ENCODE measurements around the gene THRB. TPM values are rescaled to one million over a fixed set of nuclear protein-coding genes. Genes with fewer than 3 reads are reported as not detected.

Gene THRB
- total and polyA plus RNA-seq, 5 donors from 2014 or later = 0.30 TPM; not detected in 4

- Mint-ChIP-seq H3K36me3 (no peaks in the 10 kb centered on the region), H3K27me3 (peaks cover 4% of the 10 kb centered on the region), H3K27ac (no peak overlapping the region), H3K4me3 (no peak overlapping the region), H3K4me1 (no peaks in the 10 kb centered on the region), H3K9me3 (peaks cover 0 to 3% (median 0%) of the 10 kb centered on the region in 7 donors)
- Histone ChIP-seq H3K27ac (ENCODE audit: insufficient read depth, low read length, poor library complexity, severe bottlenecking) (no peak overlapping the region), H3K4me3 (ENCODE audit: low read depth, low read length) (no peak overlapping the region), H3K27me3 (ENCODE audit: control insufficient read depth, insufficient read depth, low read length) (no peaks in the 10 kb centered on the region), H3K4me1 (ENCODE audit: control insufficient read depth, insufficient read depth, low read length, poor library complexity, severe bottlenecking) (no peaks in the 10 kb centered on the region), H3K36me3 (ENCODE audit: control insufficient read depth, insufficient read depth, low read length) (no peaks in the 10 kb centered on the region), H3K9me3 (ENCODE audit: control insufficient read depth in 2 of 2, low read length in 2 of 2) (no peaks in the 10 kb centered on the region)
- ATAC-seq (ENCODE audit: low read depth in 2 of 2) = no peak
- DNase-seq = no peak
Measured at GRCh38 chr3:24177201-24177600, 317.4 kb downstream of the THRB start.

DNA sequence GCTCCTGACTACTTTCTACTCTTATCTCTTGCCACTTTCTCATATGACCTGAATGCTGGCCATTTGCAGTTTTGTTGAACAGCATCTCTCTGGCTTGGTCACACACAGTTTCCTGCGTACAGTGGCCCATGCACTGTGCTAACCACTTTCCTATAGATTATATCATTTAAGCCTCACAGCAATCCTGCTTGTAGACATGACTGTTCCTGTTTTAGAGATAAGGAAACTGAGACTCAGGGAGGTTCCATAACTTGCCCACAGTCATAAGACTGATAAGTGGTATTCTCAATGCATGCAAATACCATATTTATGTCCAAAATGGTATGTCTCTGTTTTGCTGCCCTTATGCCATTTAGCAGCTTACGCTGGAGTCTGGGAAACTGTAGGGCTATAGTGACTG lies 320.0 kb downstream of the THRB start:
- Histone ChIP-seq H3K9me3 (ENCODE audit: control insufficient read depth in 2 of 2, low read length in 2 of 2) (no peaks in the 10 kb centered on the region), H3K4me1 (ENCODE audit: control insufficient read depth, insufficient read depth, low read length, poor library complexity, severe bottlenecking) (no peaks in the 10 kb centered on the region), H3K36me3 (ENCODE audit: control insufficient read depth, insufficient read depth, low read length) (no peaks in the 10 kb centered on the region), H3K4me3 (ENCODE audit: low read depth, low read length) (no peak overlapping the region), H3K27ac (ENCODE audit: insufficient read depth, low read length, poor library complexity, severe bottlenecking) (no peak overlapping the region), H3K27me3 (ENCODE audit: control insufficient read depth, insufficient read depth, low read length) (no peaks in the 10 kb centered on the region)
- Mint-ChIP-seq H3K36me3 (no peaks in the 10 kb centered on the region), H3K27ac (no peak overlapping the region), H3K9me3 (peaks cover 0 to 3% (median 0%) of the 10 kb centered on the region in 7 donors), H3K27me3 (peaks cover 4% of the 10 kb centered on the region), H3K4me1 (no peaks in the 10 kb centered on the region), H3K4me3 (no peak overlapping the region)
- DNase-seq (no peak), ATAC-seq (ENCODE audit: low read depth in 2 of 2) (no peak)

DNA sequence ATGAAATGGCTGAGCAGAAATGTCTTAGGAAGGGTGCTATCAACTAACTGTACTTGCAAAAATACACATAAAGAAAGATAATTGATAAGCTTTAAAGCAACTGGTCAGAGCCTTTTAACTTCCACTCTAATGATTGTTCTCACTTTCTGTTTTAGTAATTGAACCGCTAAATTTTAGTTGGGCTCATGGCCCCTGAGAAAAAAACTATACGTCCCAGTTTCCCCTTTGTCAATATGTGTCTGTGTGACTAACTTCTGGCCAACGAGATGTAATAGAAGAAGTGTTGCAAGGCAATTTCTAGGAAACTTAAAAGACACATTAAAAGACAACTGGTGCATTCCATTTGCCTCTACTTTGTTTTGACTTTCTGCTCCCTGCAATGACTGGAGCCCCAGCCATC lies 325.7 kb downstream of the THRB start:
- Histone ChIP-seq H3K4me3 (ENCODE audit: low read depth, low read length) (no peak overlapping the region), H3K36me3 (ENCODE audit: control insufficient read depth, insufficient read depth, low read length) (no peaks in the 10 kb centered on the region), H3K27me3 (ENCODE audit: control insufficient read depth, insufficient read depth, low read length) (no peaks in the 10 kb centered on the region), H3K27ac (ENCODE audit: insufficient read depth, low read length, poor library complexity, severe bottlenecking) (no peak overlapping the region), H3K4me1 (ENCODE audit: control insufficient read depth, insufficient read depth, low read length, poor library complexity, severe bottlenecking) (no peaks in the 10 kb centered on the region), H3K9me3 (ENCODE audit: control insufficient read depth in 2 of 2, low read length in 2 of 2) (no peaks in the 10 kb centered on the region)
- ATAC-seq (ENCODE audit: low read depth in 2 of 2) = no peak
- H3K4me1 Mint-ChIP-seq = no peaks in the 10 kb centered on the region
- peaks cover 0 to 3% (median 0%) of the 10 kb centered on the region in 7 donors for H3K9me3 Mint-ChIP-seq
- H3K36me3 Mint-ChIP-seq = no peaks in the 10 kb centered on the region
- H3K27me3 Mint-ChIP-seq = no peaks in the 10 kb centered on the region
- no peak for DNase-seq
- no peak overlapping the region for H3K27ac Mint-ChIP-seq
- no peak overlapping the region for H3K4me3 Mint-ChIP-seq

- no peaks in the 10 kb centered on the region for H3K4me1 Mint-ChIP-seq
- H3K36me3 ChIP-seq (ENCODE audit: control insufficient read depth, insufficient read depth, low read length) = no peaks in the 10 kb centered on the region
- H3K27ac ChIP-seq (ENCODE audit: insufficient read depth, low read length, poor library complexity, severe bottlenecking) = no peak overlapping the region
- no peaks in the 10 kb centered on the region for H3K9me3 ChIP-seq (ENCODE audit: control insufficient read depth in 2 of 2, low read length in 2 of 2)
- H3K27ac Mint-ChIP-seq = no peak overlapping the region
- H3K4me3 Mint-ChIP-seq = no peak overlapping the region
- H3K4me3 ChIP-seq (ENCODE audit: low read depth, low read length) = no peak overlapping the region
- H3K36me3 Mint-ChIP-seq = no peaks in the 10 kb centered on the region
- H3K4me1 ChIP-seq (ENCODE audit: control insufficient read depth, insufficient read depth, low read length, poor library complexity, severe bottlenecking) = no peaks in the 10 kb centered on the region
- H3K27me3 ChIP-seq (ENCODE audit: control insufficient read depth, insufficient read depth, low read length) = no peaks in the 10 kb centered on the region
- ATAC-seq (ENCODE audit: low read depth in 2 of 2) (no peak), DNase-seq (no peak)
- H3K9me3 Mint-ChIP-seq = no peaks in the 10 kb centered on the region
- H3K27me3 Mint-ChIP-seq = peaks cover 4% of the 10 kb centered on the region
Measured at GRCh38 chr3:24167429-24167828, 327.2 kb downstream of the THRB start.

- Histone ChIP-seq H3K4me1 (ENCODE audit: control insufficient read depth, insufficient read depth, low read length, poor library complexity, severe bottlenecking) (no peaks in the 10 kb centered on the region), H3K27me3 (ENCODE audit: control insufficient read depth, insufficient read depth, low read length) (no peaks in the 10 kb centered on the region), H3K4me3 (ENCODE audit: low read depth, low read length) (no peak overlapping the region), H3K27ac (ENCODE audit: insufficient read depth, low read length, poor library complexity, severe bottlenecking) (no peak overlapping the region), H3K9me3 (ENCODE audit: control insufficient read depth in 2 of 2, low read length in 2 of 2) (no peaks in the 10 kb centered on the region), H3K36me3 (ENCODE audit: control insufficient read depth, insufficient read depth, low read length) (no peaks in the 10 kb centered on the region)
- H3K9me3 Mint-ChIP-seq = no peaks in the 10 kb centered on the region
- no peak for DNase-seq
- H3K27ac Mint-ChIP-seq = no peak overlapping the region
- no peaks in the 10 kb centered on the region for H3K36me3 Mint-ChIP-seq
- no peak for ATAC-seq (ENCODE audit: low read depth in 2 of 2)
- H3K4me1 Mint-ChIP-seq = no peaks in the 10 kb centered on the region
- H3K27me3 Mint-ChIP-seq = peaks cover 4% of the 10 kb centered on the region
- H3K4me3 Mint-ChIP-seq = no peak overlapping the region
Measured at GRCh38 chr3:24166515-24166914, 328.1 kb downstream of the THRB start.

- no peaks in the 10 kb centered on the region for H3K4me1 ChIP-seq (ENCODE audit: control insufficient read depth, insufficient read depth, low read length, poor library complexity, severe bottlenecking)
- H3K27ac ChIP-seq (ENCODE audit: insufficient read depth, low read length, poor library complexity, severe bottlenecking) = no peak overlapping the region
- no peak overlapping the region for H3K27ac Mint-ChIP-seq
- no peak overlapping the region for H3K4me3 ChIP-seq (ENCODE audit: low read depth, low read length)
- ATAC-seq (ENCODE audit: low read depth in 2 of 2) (no peak), DNase-seq (no peak)
- H3K9me3 ChIP-seq (ENCODE audit: control insufficient read depth in 2 of 2, low read length in 2 of 2) = no peaks in the 10 kb centered on the region
- H3K36me3 Mint-ChIP-seq = no peaks in the 10 kb centered on the region
- H3K27me3 Mint-ChIP-seq = peaks cover 9% of the 10 kb centered on the region
- no peaks in the 10 kb centered on the region for H3K4me1 Mint-ChIP-seq
- H3K36me3 ChIP-seq (ENCODE audit: control insufficient read depth, insufficient read depth, low read length) = no peaks in the 10 kb centered on the region
- no peak overlapping the region for H3K4me3 Mint-ChIP-seq
- no peaks in the 10 kb centered on the region for H3K27me3 ChIP-seq (ENCODE audit: control insufficient read depth, insufficient read depth, low read length)
- H3K9me3 Mint-ChIP-seq = no peaks in the 10 kb centered on the region
Measured at GRCh38 chr3:24165603-24165982, 329.1 kb downstream of the THRB start.

DNA sequence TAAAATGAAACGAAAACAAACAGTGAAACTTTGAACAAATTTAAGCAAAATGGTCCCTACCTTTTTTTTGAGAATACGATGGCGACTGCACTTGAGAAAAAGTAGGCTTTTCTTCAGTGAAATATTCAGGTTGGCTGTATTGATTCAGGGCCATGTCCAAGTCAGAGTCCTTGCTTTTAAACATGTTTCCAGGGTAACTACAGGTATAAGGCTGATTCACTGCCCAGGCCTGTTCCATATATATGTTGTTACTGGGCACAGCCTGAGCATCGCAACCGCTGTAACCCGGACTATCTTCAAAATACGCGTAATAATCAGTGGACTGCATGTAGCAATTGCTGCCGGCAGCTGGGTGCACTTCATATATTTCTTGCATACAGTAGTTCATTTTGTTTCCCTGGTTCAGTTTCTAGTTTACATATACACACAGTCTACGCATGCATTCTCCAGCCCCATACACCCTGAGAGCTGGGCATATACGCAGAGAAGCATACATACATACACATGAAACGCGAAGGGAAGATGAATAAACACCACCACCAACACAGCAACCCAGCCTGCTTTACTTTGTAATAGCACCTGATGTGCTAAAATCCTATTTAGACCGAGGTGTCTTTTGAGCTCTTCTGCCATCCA lies 329.6 kb downstream of the THRB start:
- DNase-seq = no peak
- Histone ChIP-seq H3K4me1 (ENCODE audit: control insufficient read depth, insufficient read depth, low read length, poor library complexity, severe bottlenecking) (no peaks in the 10 kb centered on the region), H3K9me3 (ENCODE audit: control insufficient read depth in 2 of 2, low read length in 2 of 2) (no peaks in the 10 kb centered on the region), H3K27me3 (ENCODE audit: control insufficient read depth, insufficient read depth, low read length) (no peaks in the 10 kb centered on the region), H3K4me3 (ENCODE audit: low read depth, low read length) (no peak overlapping the region), H3K27ac (ENCODE audit: insufficient read depth, low read length, poor library complexity, severe bottlenecking) (no peak overlapping the region), H3K36me3 (ENCODE audit: control insufficient read depth, insufficient read depth, low read length) (no peaks in the 10 kb centered on the region)
- H3K9me3 Mint-ChIP-seq = no peaks in the 10 kb centered on the region
- H3K27ac Mint-ChIP-seq = no peak overlapping the region
- no peaks in the 10 kb centered on the region for H3K36me3 Mint-ChIP-seq
- no peak overlapping the region for H3K4me3 Mint-ChIP-seq
- ATAC-seq (ENCODE audit: low read depth in 2 of 2) = no peak
- H3K4me1 Mint-ChIP-seq = no peaks in the 10 kb centered on the region
- peaks cover 10% of the 10 kb centered on the region for H3K27me3 Mint-ChIP-seq

GRCh38 chr3:24162929-24163328 lies 331.7 kb downstream of the THRB start:
- ATAC-seq (ENCODE audit: low read depth in 2 of 2) = no peak
- H3K27ac Mint-ChIP-seq = no peak overlapping the region
- H3K27me3 Mint-ChIP-seq = peaks cover 14% of the 10 kb centered on the region

More at GRCh38 chr3:24162929-24163328, 331.7 kb downstream of the THRB start:
- no peaks in the 10 kb centered on the region for H3K36me3 Mint-ChIP-seq
- H3K4me3 ChIP-seq (ENCODE audit: low read depth, low read length) = no peak overlapping the region
- H3K4me1 Mint-ChIP-seq = peaks cover 0 to 2% (median 1%) of the 10 kb centered on the region in 4 donors
- H3K4me1 ChIP-seq (ENCODE audit: control insufficient read depth, insufficient read depth, low read length, poor library complexity, severe bottlenecking) = no peaks in the 10 kb centered on the region
- no peaks in the 10 kb centered on the region for H3K9me3 ChIP-seq (ENCODE audit: control insufficient read depth in 2 of 2, low read length in 2 of 2)
- no peaks in the 10 kb centered on the region for H3K27me3 ChIP-seq (ENCODE audit: control insufficient read depth, insufficient read depth, low read length)
- DNase-seq = no peak
- no peak overlapping the region for H3K4me3 Mint-ChIP-seq
- H3K36me3 ChIP-seq (ENCODE audit: control insufficient read depth, insufficient read depth, low read length) = no peaks in the 10 kb centered on the region
- no peak overlapping the region for H3K27ac ChIP-seq (ENCODE audit: insufficient read depth, low read length, poor library complexity, severe bottlenecking)
- H3K9me3 Mint-ChIP-seq = peaks cover 0 to 2% (median 0%) of the 10 kb centered on the region in 7 donors
